Mesendoderm (in vitro differentiated cells): Measurements from ENCODE around the gene DERA.
"Not testable (repeated sequence)": the region's sequence is repeated elsewhere in the genome, so short reads cannot be mapped to it uniquely, and the experiment has no call there.

Experiments
- DNase-seq: peaks from one replicate; pipeline ENCODE4 v3.0.0; 2013
- H2AK5ac ChIP-seq: 2 replicates; pipeline ENCODE4 v1.6.1; 2013; ENCODE audit warnings: low read length, inconsistent platforms
- H2BK120ac ChIP-seq: 2 replicates; pipeline ENCODE4 v1.6.1; 2013; ENCODE audit warnings: low read depth, mild to moderate bottlenecking, low read length, moderate library complexity, mixed read lengths
- H2BK15ac ChIP-seq: replicated peaks from 2 replicates; pipeline ENCODE4 v1.6.1; 2013; ENCODE audit warnings: low read depth, mild to moderate bottlenecking, moderate library complexity
- H2BK5ac ChIP-seq: 2 replicates; pipeline ENCODE4 v1.6.1; 2013; ENCODE audit warnings: low read length, inconsistent platforms
- H3K18ac ChIP-seq: 2 replicates; pipeline ENCODE4 v1.6.1; 2013; ENCODE audit warnings: mild to moderate bottlenecking, low read length, mixed read lengths
- H3K23ac ChIP-seq: one replicate; pipeline ENCODE4 v1.6.1; 2013; ENCODE audit warnings: low read length
- H3K27ac ChIP-seq: 2 replicates; pipeline ENCODE4 v1.5.1; 2013; ENCODE audit warnings: low read depth, mild to moderate bottlenecking, inconsistent platforms, low read length, moderate library complexity
- H3K27me3 ChIP-seq: 2 replicates; pipeline ENCODE4 v1.6.1; 2013; ENCODE audit warnings: low read length, control low read depth, mild to moderate bottlenecking, inconsistent platforms; ENCODE audit not compliant: insufficient read depth, poor library complexity
- H3K36me3 ChIP-seq: 2 replicates; pipeline ENCODE4 v1.6.1; 2013; ENCODE audit warnings: low read length, inconsistent platforms; ENCODE audit not compliant: control insufficient read depth, insufficient read depth
- H3K4ac ChIP-seq: one replicate; pipeline ENCODE4 v1.6.1; 2013; ENCODE audit warnings: low read depth, mild to moderate bottlenecking, low read length, moderate library complexity
- H3K4me1 ChIP-seq: 2 replicates; pipeline ENCODE4 v1.6.1; 2013; ENCODE audit warnings: low read depth, low read length, inconsistent platforms; ENCODE audit not compliant: control insufficient read depth
- H3K4me2 ChIP-seq: 2 replicates; pipeline ENCODE4 v1.6.1; 2013; ENCODE audit warnings: low read length
- H3K4me3 ChIP-seq: 2 replicates; pipeline ENCODE4 v1.5.1; 2013; ENCODE audit warnings: mild to moderate bottlenecking, low read length
- H3K56ac ChIP-seq: one replicate; pipeline ENCODE4 v1.6.1; 2013; ENCODE audit warnings: low read length
- H3K79me1 ChIP-seq: 2 replicates; pipeline ENCODE4 v1.6.1; 2013; ENCODE audit warnings: low read length, inconsistent platforms
- H3K79me2 ChIP-seq: 2 replicates; pipeline ENCODE4 v1.6.1; 2013; ENCODE audit warnings: mild to moderate bottlenecking, low read length; ENCODE audit not compliant: control insufficient read depth, insufficient read depth
- H3K9ac ChIP-seq: 2 replicates; pipeline ENCODE4 v1.6.1; 2013; ENCODE audit warnings: low read length, inconsistent platforms
- H4K5ac ChIP-seq: one replicate; pipeline ENCODE4 v1.6.1; 2013; ENCODE audit warnings: low read length
- H4K8ac ChIP-seq: one replicate; pipeline ENCODE4 v1.6.1; 2013; ENCODE audit warnings: low read depth, mild to moderate bottlenecking, control low read depth, low read length, moderate library complexity
- WGBS: extraction: QIAGEN DNeasy Blood & Tissue Kit; methylation state at CpG from one replicate; pipeline ENCODE4 v1.1.7; 2013; ENCODE audit warnings: low lambda C conversion rate, missing lambda C conversion rate; ENCODE audit not compliant: insufficient coverage; ENCODE audit errors: extremely low coverage; 5-methylcytosine and 5-hydroxymethylcytosine counted together

DERA gene

DNA sequence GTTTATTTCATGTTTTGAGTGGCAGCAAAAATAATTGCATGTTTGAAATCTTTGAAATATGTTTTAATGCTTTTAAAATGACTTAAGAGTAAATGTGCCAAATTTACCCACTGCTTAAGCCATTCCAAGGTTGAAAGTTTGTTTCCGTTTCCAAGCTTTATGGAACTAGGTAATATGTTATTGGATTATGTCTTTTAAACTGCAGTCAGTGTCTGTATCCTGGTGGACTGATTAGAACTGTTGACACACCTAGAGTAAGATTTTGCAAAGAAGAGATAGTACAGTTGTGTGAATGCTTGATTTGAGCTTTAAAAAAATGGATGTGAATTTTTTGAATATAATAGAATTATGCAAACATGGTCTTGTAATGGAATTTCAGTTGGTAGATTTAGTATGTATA is 135.1 kb downstream of the DERA start:
- H2BK15ac ChIP-seq: no peak overlapping the region
- H3K4me2 ChIP-seq: no peak overlapping the region
- no peak overlapping the region for H2AK5ac ChIP-seq
- no peak overlapping the region for H4K5ac ChIP-seq
- H3K18ac ChIP-seq: no peak overlapping the region
- no peak overlapping the region for H3K23ac ChIP-seq
- no peak for DNase-seq
- no peaks in the 10 kb centered on the region for H3K4me1 ChIP-seq
- no peaks in the 10 kb centered on the region for H3K79me2 ChIP-seq
- no peak overlapping the region for H3K4me3 ChIP-seq
- no peaks in the 10 kb centered on the region for H3K79me1 ChIP-seq
- H2BK120ac ChIP-seq: no peak overlapping the region
- no peak overlapping the region for H3K56ac ChIP-seq
- WGBS: no CpG with 5 or more reads among the region's 1 CpG
- H4K8ac ChIP-seq: no peak overlapping the region
- no peak overlapping the region for H3K27ac ChIP-seq
- no peak overlapping the region for H3K4ac ChIP-seq
- H3K36me3 ChIP-seq: no peaks in the 10 kb centered on the region
- H2BK5ac ChIP-seq: no peak overlapping the region
- no peak overlapping the region for H3K9ac ChIP-seq
- H3K27me3 ChIP-seq: no peaks in the 10 kb centered on the region

DNA sequence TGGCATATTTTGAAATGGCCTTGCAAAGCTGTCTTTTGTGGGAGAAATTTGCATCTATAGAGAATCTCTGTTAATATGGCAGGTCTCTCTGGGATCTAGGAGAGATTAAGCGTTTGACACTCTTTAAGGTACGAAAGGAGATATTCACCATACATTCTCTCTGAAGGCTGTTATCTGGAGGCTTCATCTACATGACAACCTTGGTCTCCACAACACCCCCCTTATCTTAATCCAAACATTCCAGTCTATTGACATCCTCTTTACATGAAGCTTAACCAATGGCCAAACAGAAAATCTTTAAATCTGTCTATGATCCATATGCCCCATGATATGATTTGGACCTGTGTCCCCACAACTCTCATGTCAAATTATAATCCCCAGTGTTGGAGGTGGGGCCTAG is 137.4 kb downstream of the DERA start:
- Histone ChIP-seq H3K4ac (no peak overlapping the region), H3K79me1 (no peaks in the 10 kb centered on the region), H3K27ac (no peak overlapping the region), H3K18ac (no peak overlapping the region), H3K36me3 (no peaks in the 10 kb centered on the region), H3K23ac (no peak overlapping the region), H3K4me2 (no peak overlapping the region), H4K5ac (no peak overlapping the region), H2BK120ac (no peak overlapping the region), H2BK5ac (no peak overlapping the region), H3K27me3 (no peaks in the 10 kb centered on the region), H3K4me3 (no peak overlapping the region), H3K4me1 (no peaks in the 10 kb centered on the region), H3K9ac (no peak overlapping the region), H3K56ac (no peak overlapping the region), H4K8ac (no peak overlapping the region), H2BK15ac (no peak overlapping the region), H2AK5ac (no peak overlapping the region), H3K79me2 (no peaks in the 10 kb centered on the region)
- DNase-seq: peak; percentile 91
- WGBS: no CpG with 5 or more reads among the region's 2 CpGs

DNA sequence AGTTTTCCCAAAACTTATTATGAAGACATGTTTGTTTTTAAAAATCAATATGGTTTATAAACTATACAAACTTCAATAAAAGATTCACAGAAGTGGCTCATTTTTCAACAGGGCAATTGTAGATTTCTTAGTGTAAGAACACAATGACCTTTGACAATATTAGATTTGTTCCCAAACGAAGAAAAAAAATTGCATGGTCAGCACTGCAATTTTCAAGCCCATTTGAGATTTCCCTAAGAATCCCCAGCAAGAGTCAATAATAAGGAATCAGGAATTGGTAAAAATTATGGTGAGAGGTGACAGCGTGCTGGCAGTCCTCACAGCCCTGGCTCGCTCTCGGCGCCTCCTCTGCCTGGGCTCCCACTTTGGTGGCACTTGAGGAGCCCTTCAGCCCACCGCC is 145.8 kb downstream of the DERA start:
- no peak overlapping the region for H2BK120ac ChIP-seq
- no peak overlapping the region for H4K5ac ChIP-seq
- no peak overlapping the region for H3K23ac ChIP-seq
- no peaks in the 10 kb centered on the region for H3K36me3 ChIP-seq
- no peak overlapping the region for H3K4ac ChIP-seq
- H2BK5ac ChIP-seq: no peak overlapping the region
- no peak overlapping the region for H3K18ac ChIP-seq
- H3K4me2 ChIP-seq: no peak overlapping the region
- no peak overlapping the region for H2BK15ac ChIP-seq
- H3K9ac ChIP-seq: no peak overlapping the region
- H3K4me3 ChIP-seq: no peak overlapping the region
- no peak overlapping the region for H4K8ac ChIP-seq
- no peak overlapping the region for H3K27ac ChIP-seq
- H3K4me1 ChIP-seq: peaks cover 3% of the 10 kb centered on the region
- no CpG with 5 or more reads among the region's 6 CpGs for WGBS
- no peak for DNase-seq
- H2AK5ac ChIP-seq: no peak overlapping the region
- H3K56ac ChIP-seq: no peak overlapping the region
- H3K79me2 ChIP-seq: no peaks in the 10 kb centered on the region
- H3K27me3 ChIP-seq: no peaks in the 10 kb centered on the region
- H3K79me1 ChIP-seq: no peaks in the 10 kb centered on the region

- H2BK15ac ChIP-seq, H3K4me1 ChIP-seq, H3K18ac ChIP-seq, H3K36me3 ChIP-seq, H3K4me2 ChIP-seq, H2BK120ac ChIP-seq, H4K5ac ChIP-seq, H2AK5ac ChIP-seq, H3K23ac ChIP-seq, H3K56ac ChIP-seq, H3K9ac ChIP-seq, H3K27ac ChIP-seq, H3K27me3 ChIP-seq, H3K4me3 ChIP-seq, H3K4ac ChIP-seq, H3K79me1 ChIP-seq, DNase-seq, H2BK5ac ChIP-seq, H3K79me2 ChIP-seq, H4K8ac ChIP-seq: not testable (repeated sequence)
- WGBS: no CpG with 5 or more reads among the region's 34 CpGs
Measured at GRCh38 chr12:16057351-16057751, 146.2 kb downstream of the DERA start.

GRCh38 chr12:16062611-16063010 is 151.5 kb downstream of the DERA start:
- Histone ChIP-seq H3K56ac (no peak overlapping the region), H4K5ac (no peak overlapping the region), H3K27ac (no peak overlapping the region), H3K4me1 (peaks cover 3% of the 10 kb centered on the region), H3K4ac (no peak overlapping the region), H3K9ac (no peak overlapping the region), H2BK5ac (no peak overlapping the region), H3K4me2 (no peak overlapping the region), H4K8ac (no peak overlapping the region), H3K79me2 (no peaks in the 10 kb centered on the region), H3K18ac (no peak overlapping the region), H3K23ac (no peak overlapping the region), H2AK5ac (no peak overlapping the region), H3K27me3 (no peaks in the 10 kb centered on the region), H3K4me3 (no peak overlapping the region), H2BK120ac (no peak overlapping the region), H3K36me3 (no peaks in the 10 kb centered on the region), H3K79me1 (no peaks in the 10 kb centered on the region), H2BK15ac (no peak overlapping the region)
- DNase-seq: no peak
- no CpG with 5 or more reads among the region's 1 CpG for WGBS

DNA sequence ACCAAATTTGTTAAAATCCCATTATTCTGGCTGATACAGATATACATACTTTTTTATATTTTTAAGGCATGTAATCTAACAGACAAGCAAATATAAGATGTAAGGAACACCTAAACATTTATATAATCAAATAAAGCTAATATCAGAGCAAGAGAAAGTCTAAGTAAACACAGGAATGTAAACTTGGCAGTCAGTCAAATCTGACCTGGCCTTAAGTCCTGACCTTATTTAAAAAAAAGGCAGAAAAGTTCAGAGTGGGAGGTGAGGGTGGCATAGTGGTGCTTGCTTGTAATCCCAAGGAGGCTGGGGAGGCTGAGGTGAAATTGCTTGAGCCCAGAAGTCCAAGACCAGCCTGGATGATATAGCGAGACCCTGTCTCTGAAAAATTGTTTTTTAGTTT is 152.6 kb downstream of the DERA start:
- no peak for DNase-seq
- Histone ChIP-seq H3K27me3 (no peaks in the 10 kb centered on the region), H3K23ac (no peak overlapping the region), H2AK5ac (no peak overlapping the region), H3K4ac (no peak overlapping the region), H3K27ac (no peak overlapping the region), H3K56ac (no peak overlapping the region), H2BK5ac (no peak overlapping the region), H3K18ac (no peak overlapping the region), H4K5ac (no peak overlapping the region), H3K9ac (no peak overlapping the region), H3K36me3 (no peaks in the 10 kb centered on the region), H3K79me1 (no peaks in the 10 kb centered on the region), H3K4me2 (no peak overlapping the region), H3K4me3 (no peak overlapping the region), H4K8ac (no peak overlapping the region), H2BK120ac (no peak overlapping the region), H2BK15ac (no peak overlapping the region), H3K4me1 (peaks cover 3% of the 10 kb centered on the region), H3K79me2 (no peaks in the 10 kb centered on the region)
- no CpG with 5 or more reads among the region's 1 CpG for WGBS
